Peyer's patch (tissue), 4 donors: ENCODE results near the gene PTPRJ.

ENCODE experiments used
- CTCF ChIP-seq, 6 experiments: fragments of 450-650 bp in 4 of 6; fragments of 200-600 bp in 2 of 6; sonication (generic) in 1 of 6; IDR thresholded peaks; one replicate each; pipeline ENCODE4 v1.5.1; 2017 to 2019; ENCODE audit warnings: antibody characterized with exemption in 6 of 6, mild to moderate bottlenecking in 3 of 6, moderate library complexity in 1 of 6
- POLR2A ChIP-seq, 2 donors: fragments of 450-650 bp; IDR thresholded peaks; one replicate each; pipeline ENCODE4 v1.5.1; 2017; ENCODE audit warnings: antibody characterized with exemption in 2 of 2, mild to moderate bottlenecking in 2 of 2, moderate library complexity in 2 of 2

- TF ChIP-seq CTCF (IDR thresholded peaks at IDR 0.05) (no peak), POLR2A (IDR thresholded peaks at IDR 0.05) (no peak)
These were observed 38.3 kb downstream of the PTPRJ start for GRCh38 chr11:48018528-48019216.
